ENCODE data around the gene MUC16.

- no peak for TF ChIP-seq REST (IDR thresholded peaks at IDR 0.05; ENCODE audit: insufficient read depth in 1 of 2, low read depth in 2 of 2, low read length in 2 of 2)
- TF ChIP-seq POLR2AphosphoS5 (IDR thresholded peaks at IDR 0.05; ENCODE audit: low read depth, low read length), result no peak
- TF ChIP-seq TAF1 (IDR thresholded peaks at IDR 0.05; ENCODE audit: borderline replicate concordance, insufficient read depth, low read length), result no peak
- TF ChIP-seq SIN3A (IDR thresholded peaks at IDR 0.05; ENCODE audit: borderline replicate concordance, insufficient read depth, low read length), result no peak
These were observed 1.7 kb upstream of the MUC16 start for GRCh38 chr19:9011875-9012274.
